ENCODE measurements around the gene RTKN2.

- no peak for TF ChIP-seq CTCF (IDR thresholded peaks at IDR 0.05)
- TF ChIP-seq POLR2A (IDR thresholded peaks at IDR 0.05) = no peak
Measured at GRCh38 chr10:62217683-62218082, 51.0 kb downstream of the RTKN2 start.

All from Peyer's patch (tissue), 4 donors.